Ovary (tissue), 9 donors: Measurements from ENCODE around the gene DTX1. TPM values are rescaled to one million over a fixed set of nuclear protein-coding genes. Genes with fewer than 3 reads are reported as not detected.

Source experiments
- DNase-seq, 5 donors: peaks; one replicate each; pipeline ENCODE4 v3.0.0-alpha.2; 2019 to 2020
- H3K27ac ChIP-seq, 2 donors: fragments of 200-600 bp; one replicate each; pipeline versions ENCODE4 v1.5.1 to v1.8.0; 2019 to 2022
- H3K27me3 ChIP-seq: fragments of 200-600 bp; one replicate; pipeline ENCODE4 v1.8.0; 2022
- H3K36me3 ChIP-seq: fragments of 200-600 bp; sonication (generic); one replicate; pipeline ENCODE4 v1.5.1; 2019
- H3K4me1 ChIP-seq: one replicate; pipeline ENCODE4 v1.8.1; 2013; ENCODE audit warnings: mild to moderate bottlenecking, moderate library complexity; ENCODE audit not compliant: insufficient read depth
- H3K4me3 ChIP-seq: fragments of 200-600 bp; sonication (generic); one replicate; pipeline ENCODE4 v1.5.1; 2017
- H3K9me3 ChIP-seq, 2 donors: fragments of 200-600 bp in 1 of 2; sonication (generic) in 1 of 2; one replicate each; pipeline versions ENCODE4 v1.5.1 to v1.8.1; 2013 to 2019; ENCODE audit warnings: mild to moderate bottlenecking in 1 of 2, moderate library complexity in 1 of 2
- CTCF ChIP-seq, 3 donors: fragments of 450-650 bp in 2 of 3; fragments of 200-600 bp in 1 of 3; IDR thresholded peaks; one replicate each; pipeline versions ENCODE4 v1.5.1 to v1.8.0; 2016 to 2022; ENCODE audit warnings: antibody characterized with exemption in 3 of 3, mild to moderate bottlenecking in 1 of 3
- EP300 ChIP-seq: sonication (generic); formaldehyde crosslinking; IDR thresholded peaks from one replicate; pipeline ENCODE4 v1.6.1; 2017; ENCODE audit warnings: antibody characterized with exemption
- POLR2A ChIP-seq: fragments of 450-650 bp; IDR thresholded peaks from one replicate; pipeline ENCODE4 v1.6.1; 2017; ENCODE audit warnings: antibody characterized with exemption, mild to moderate bottlenecking, moderate library complexity
- WGBS, 3 donors: extraction: QIAGEN DNeasy Blood & Tissue Kit in 1 of 3; methylation state at CpG; one replicate each; pipeline versions ENCODE4 v1.1.5 to v1.1.7; 2013 to 2017; 5-methylcytosine and 5-hydroxymethylcytosine counted together
- intact Hi-C, 4 donors: fragments of 100-400 bp; cut with DNase I; formaldehyde crosslinking; loops; one replicate each; pipeline versions ENCODE4 v1.11.0 to v1.15.1; 2022 to 2023
- polyA plus RNA-seq, 2 donors: library from polyadenylated mRNA; stranded (reverse); fragments of 200-250 nt in 1 of 2; fragments of 350-450 nt in 1 of 2; fragmentation: Illumina TruSeq in 1 of 2; extraction: RNeasy Lipid Tissue Mini Kit (QIAGEN cat#74804) in 1 of 2; gene quantifications; one replicate each; pipeline ENCODE4 v1.2.3, GENCODE V29; 2013 to 2014
- total RNA-seq, 7 donors: library from RNA; depleted of rRNA in 2 of 7; stranded (reverse); fragments of >200 nt in 2 of 7; fragmentation: NEBNext Ultra II Directional in 3 of 7; extraction: Animal tissue kit (Norgen Biotek cat#: 25700) in 3 of 7; gene quantifications; one replicate each; pipeline versions ENCODE4 v1.1.0 to v1.2.4, GENCODE V29; 2016 to 2023
- donor health status: DM: no; HTN: no; CAD: no; lungs with moderate emphysema.
- donor health status: DM: no; HTN: no; CAD: no.
- donor health status: Bipolar disorder and iron deficiency.
- donor health status: DM: yes; HTN: yes; CAD: no.
- donor health status: DM: no; HTN: no; CAD: no.
- donor health status: DM: yes; HTN: yes; CAD: no.

DTX1 gene
- total and polyA plus RNA-seq, 9 donors = 0.56 to 5.5 (median 1.6) TPM

DNA sequence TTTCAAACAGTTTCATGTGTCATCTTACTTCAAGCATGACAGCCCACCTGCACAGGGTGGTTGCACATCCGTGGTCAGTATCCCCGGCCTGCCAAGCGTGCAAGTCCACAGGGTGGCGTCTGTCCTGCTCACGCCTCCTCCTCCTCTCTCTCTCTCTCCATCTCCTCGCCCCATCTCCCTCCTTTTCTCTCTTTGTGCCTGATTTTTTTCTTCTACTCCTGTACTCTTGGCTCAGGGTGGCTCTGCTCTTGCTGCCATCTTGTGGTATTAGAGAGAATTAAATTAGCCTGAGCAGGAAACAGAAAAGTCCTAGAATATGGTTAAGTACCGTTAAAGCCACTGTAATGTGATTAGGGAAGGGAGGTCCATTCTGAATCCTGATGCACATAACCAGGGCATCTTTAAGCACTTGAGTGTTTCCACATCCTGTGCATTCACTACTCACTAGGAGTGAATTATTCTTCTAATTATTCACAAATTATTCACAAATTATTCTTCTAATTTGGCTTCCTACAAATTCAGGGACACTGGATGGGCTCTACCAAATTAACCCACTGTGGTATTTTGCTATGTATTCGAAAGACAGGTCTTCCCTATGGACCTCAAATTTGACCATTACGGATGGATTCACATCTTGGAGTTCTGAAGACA lies 25.5 kb upstream of the DTX1 start:
- Histone ChIP-seq H3K4me3 (no peak overlapping the region), H3K36me3 (no peaks in the 10 kb centered on the region), H3K4me1 (peaks cover 2% of the 10 kb centered on the region), H3K27ac (no peak overlapping the region), H3K9me3 (no peaks in the 10 kb centered on the region), H3K27me3 (no peaks in the 10 kb centered on the region)
- peak in 3 of 5 donors; percentile 15 to 33 (median 16) for DNase-seq
- intact Hi-C loops = no loop called here
- peak; percentile 23 to 59 (median 28) for TF ChIP-seq CTCF (IDR thresholded peaks at IDR 0.05)
- TF ChIP-seq POLR2A = no peak
- WGBS, 3 donors = 8 to 11% (median 11%) methylated on average over 9 of the region's 9 CpGs

DNA sequence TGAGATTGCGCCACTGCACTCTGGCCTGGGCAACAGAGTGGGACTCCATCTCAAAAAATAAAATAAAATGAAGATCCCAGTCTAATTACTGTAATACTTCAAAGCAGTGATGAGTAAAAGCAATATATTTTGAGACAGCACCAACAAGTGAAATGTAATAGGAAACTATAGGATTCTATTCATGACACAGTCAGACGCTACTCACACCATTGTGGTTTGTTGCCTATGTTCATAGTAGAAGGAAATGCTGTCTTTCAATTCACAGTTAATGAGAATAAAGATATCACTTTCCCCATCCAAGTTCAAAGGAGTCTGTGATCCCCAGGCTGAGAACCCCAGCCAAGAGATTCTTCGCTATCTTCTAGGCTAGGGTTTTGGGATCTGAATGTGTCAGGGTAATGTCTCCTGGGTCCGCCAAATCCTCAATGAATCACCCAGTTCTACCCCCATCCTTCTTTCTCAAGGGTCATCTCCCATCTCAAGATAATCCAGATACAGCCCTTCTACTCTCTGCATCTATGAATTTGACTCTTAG lies 16.6 kb upstream of the DTX1 start:
- TF ChIP-seq EP300 (no peak), POLR2A (no peak)
- Histone ChIP-seq H3K4me1 (no peaks in the 10 kb centered on the region), H3K27ac (no peak overlapping the region), H3K9me3 (no peaks in the 10 kb centered on the region), H3K27me3 (no peaks in the 10 kb centered on the region), H3K36me3 (no peaks in the 10 kb centered on the region), H3K4me3 (no peak overlapping the region)
- WGBS, 3 donors = 73 to 79% (median 73%) methylated on average over 4 of the region's 4 CpGs
- intact Hi-C loops = loop anchor here in 1 of 4 donors (10.0 kb wide), 1 partner anchor 125 kb away; no protein-coding TSS in a partner anchor
- no peak for DNase-seq

- no peak overlapping the region for H3K4me3 ChIP-seq
- no peak for TF ChIP-seq EP300
- no peak for TF ChIP-seq CTCF (IDR thresholded peaks at IDR 0.05)
- no peak for TF ChIP-seq POLR2A
- H3K27me3 ChIP-seq = no peaks in the 10 kb centered on the region
- 63 to 66% (median 64%) methylated on average over 7 of the region's 7 CpGs for WGBS, 3 donors
- DNase-seq = peak in 1 of 5 donors; percentile 22
- intact Hi-C loops = loop anchor here in 1 of 4 donors (10.0 kb wide), 1 partner anchor 124 kb away; no protein-coding TSS in a partner anchor
- no peaks in the 10 kb centered on the region for H3K36me3 ChIP-seq
- no peak overlapping the region for H3K27ac ChIP-seq
- no peaks in the 10 kb centered on the region for H3K4me1 ChIP-seq
- no peaks in the 10 kb centered on the region for H3K9me3 ChIP-seq
These were observed 15.8 kb upstream of the DTX1 start for GRCh38 chr12:113040722-113041171.

DNA sequence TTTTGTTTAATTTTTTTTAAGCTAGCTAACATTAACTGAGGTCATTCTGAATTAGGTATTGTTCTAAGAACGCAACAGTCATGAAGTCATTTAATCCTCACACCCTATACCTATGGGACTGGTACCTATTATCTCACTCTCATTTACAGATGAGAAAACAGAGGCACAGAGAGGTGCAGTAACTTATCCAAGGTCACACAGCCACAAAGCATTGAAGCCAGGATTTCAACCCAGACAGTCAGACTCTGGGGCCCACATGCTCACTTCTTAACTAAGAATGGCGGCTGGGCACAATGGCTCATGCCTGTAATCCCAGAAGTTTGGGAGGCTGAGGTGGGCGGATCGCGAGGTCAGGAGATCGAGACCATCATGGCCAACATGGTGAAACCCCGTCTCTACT lies 15.0 kb upstream of the DTX1 start:
- H3K27ac ChIP-seq = no peak overlapping the region
- no peaks in the 10 kb centered on the region for H3K9me3 ChIP-seq
- H3K36me3 ChIP-seq = no peaks in the 10 kb centered on the region
- TF ChIP-seq POLR2A (no peak), EP300 (no peak), CTCF (IDR thresholded peaks at IDR 0.05) (no peak)
- no peak overlapping the region for H3K4me3 ChIP-seq
- no peaks in the 10 kb centered on the region for H3K27me3 ChIP-seq
- DNase-seq = no peak
- no peaks in the 10 kb centered on the region for H3K4me1 ChIP-seq
- intact Hi-C loops = loop anchor here in 1 of 4 donors (10.0 kb wide), 1 partner anchor 123 kb away; no protein-coding TSS in a partner anchor
- whole genome bisulfite sequencing, 3 donors = 79 to 90% (median 83%) methylated on average over 7 of the region's 7 CpGs

DNA sequence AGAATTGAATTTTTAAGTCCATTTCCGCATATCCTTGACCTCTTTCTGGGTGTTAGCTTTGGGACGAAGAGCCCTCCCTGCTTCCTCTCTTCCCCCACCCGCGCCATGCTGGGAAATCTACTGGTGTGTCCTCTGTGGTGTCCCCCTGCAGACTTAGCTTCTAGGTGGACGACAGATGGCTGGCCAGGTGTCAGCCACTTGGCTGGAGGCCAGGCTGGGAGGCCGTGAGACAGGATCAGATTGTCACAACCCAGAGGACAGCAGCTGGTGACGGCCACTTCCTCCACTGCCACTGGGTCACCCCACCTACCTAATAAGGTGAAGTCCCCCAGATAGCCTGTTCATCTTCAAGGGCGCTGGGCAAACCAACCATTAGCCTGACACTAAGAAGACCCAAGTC lies 13.3 kb upstream of the DTX1 start:
- Histone ChIP-seq H3K9me3 (no peaks in the 10 kb centered on the region), H3K36me3 (no peaks in the 10 kb centered on the region), H3K27me3 (no peaks in the 10 kb centered on the region), H3K4me3 (no peak overlapping the region), H3K27ac (no peak overlapping the region), H3K4me1 (no peaks in the 10 kb centered on the region)
- intact Hi-C loops = loop anchor here in 1 of 4 donors (10.0 kb wide), 1 partner anchor 122 kb away; no protein-coding TSS in a partner anchor
- 56 to 69% (median 59%) methylated on average over 8 of the region's 8 CpGs for WGBS, 3 donors
- TF ChIP-seq CTCF (IDR thresholded peaks at IDR 0.05) (no peak), POLR2A (no peak), EP300 (no peak)
- DNase-seq = no peak
